ENCODE results near the gene BICDL2. TPM values are rescaled to one million over a fixed set of nuclear protein-coding genes. Genes with fewer than 3 reads are reported as not detected.

Gene BICDL2
- total RNA-seq, 1 donor from 2014 or later, result 0.58 TPM

DNA sequence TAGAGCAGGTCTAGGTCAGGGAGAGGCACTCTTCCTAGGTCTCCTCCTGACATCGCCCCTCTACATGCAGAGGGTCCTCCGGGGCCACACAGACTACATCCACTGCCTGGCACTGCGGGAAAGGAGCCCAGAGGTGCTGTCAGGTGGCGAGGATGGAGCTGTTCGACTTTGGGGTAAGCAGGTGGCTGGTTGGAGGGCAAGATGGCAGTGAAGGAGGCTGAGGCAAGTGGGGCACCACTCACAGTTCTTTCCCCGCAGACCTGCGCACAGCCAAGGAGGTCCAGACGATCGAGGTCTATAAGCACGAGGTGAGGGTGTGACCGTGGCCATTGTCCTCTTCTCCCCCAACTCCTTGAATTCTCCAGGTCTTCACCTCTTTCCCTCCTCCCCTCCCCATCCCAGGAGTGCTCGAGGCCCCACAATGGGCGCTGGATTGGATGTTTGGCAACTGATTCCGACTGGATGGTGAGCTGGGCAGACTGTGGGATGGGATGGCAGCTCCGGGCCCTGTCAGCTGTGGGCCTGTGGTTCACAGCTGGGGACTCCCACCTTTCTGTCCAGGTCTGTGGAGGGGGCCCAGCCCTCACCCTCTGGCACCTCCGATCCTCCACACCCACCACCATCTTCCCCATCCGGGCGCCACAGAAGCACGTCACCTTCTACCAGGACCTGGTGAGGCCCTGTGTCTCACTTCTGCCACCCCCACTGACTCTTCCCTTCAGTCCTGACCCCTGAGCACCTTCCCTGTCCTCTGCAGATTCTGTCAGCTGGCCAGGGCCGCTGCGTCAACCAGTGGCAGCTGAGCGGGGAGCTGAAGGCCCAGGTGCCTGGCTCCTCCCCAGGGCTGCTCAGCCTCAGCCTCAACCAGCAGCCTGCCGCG, 9.9 kb downstream of the BICDL2 start:
- DNase-seq (ENCODE audit: low spot score) (no peak), ATAC-seq (no peak)

DNA sequence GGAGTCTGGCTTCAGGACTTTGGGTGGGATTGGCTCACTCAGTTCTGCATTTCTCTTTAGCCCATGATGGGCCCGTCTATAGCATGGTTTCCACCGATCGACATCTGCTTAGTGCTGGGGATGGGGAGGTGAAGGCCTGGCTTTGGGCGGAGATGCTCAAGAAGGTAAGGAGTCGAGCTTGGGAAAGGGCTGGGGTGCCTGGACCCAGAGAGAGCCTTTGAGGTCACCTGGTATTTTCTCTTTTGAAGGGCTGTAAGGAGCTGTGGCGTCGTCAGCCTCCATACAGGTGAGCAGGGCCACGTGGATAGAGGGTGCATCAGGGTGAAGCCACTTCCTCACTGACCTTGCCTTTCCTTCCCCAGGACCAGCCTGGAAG, 10.8 kb downstream of the BICDL2 start:
- DNase-seq (ENCODE audit: low spot score), result no peak
- no peak for ATAC-seq

DNA sequence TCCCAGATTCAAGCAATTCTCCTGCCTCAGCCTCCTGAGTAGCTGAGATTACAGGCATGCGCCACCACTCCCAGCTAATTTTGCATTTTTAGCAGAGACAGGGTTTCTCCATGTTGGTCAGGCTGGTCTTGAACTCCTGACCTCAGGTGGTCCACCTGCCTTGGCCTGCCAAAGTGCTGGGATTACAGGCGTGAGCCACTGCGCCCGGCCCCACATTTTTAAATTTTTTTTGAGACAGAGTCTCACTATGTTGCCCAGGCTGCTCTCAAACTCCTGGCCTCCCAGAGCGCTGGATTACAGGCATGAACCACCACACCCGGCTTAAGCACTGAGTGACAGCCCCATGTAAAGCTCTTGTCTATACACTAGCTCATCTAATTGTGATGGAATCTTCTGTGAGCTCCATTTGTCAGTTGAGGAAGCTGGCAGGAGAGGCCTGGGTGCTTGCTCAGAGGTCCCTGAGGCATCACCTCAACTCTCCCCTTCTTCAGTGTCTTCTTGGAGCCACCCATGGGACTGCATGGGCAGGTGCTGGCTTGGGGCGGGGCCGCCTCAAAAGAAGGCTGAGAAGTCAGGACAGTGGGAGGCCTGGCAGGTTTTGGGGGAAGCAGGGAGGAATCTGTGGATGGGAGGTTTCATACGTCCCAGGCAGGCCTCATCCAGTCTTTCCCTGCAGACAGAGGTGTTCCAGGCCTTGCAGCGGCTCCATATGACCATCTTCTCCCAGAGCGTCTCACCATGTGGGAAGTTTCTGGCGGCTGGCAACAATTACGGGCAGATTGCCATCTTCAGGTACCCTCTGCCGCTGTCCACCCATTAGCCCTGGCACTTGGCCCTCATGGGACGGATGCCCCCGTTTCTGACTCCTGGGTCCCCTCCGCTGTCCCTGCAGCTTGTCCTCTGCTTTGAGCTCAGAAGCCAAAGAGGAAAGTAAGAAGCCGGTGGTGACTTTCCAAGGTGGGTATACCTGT, 11.4 kb downstream of the BICDL2 start:
- no peak for DNase-seq (ENCODE audit: low spot score)
- no peak for ATAC-seq

DNA sequence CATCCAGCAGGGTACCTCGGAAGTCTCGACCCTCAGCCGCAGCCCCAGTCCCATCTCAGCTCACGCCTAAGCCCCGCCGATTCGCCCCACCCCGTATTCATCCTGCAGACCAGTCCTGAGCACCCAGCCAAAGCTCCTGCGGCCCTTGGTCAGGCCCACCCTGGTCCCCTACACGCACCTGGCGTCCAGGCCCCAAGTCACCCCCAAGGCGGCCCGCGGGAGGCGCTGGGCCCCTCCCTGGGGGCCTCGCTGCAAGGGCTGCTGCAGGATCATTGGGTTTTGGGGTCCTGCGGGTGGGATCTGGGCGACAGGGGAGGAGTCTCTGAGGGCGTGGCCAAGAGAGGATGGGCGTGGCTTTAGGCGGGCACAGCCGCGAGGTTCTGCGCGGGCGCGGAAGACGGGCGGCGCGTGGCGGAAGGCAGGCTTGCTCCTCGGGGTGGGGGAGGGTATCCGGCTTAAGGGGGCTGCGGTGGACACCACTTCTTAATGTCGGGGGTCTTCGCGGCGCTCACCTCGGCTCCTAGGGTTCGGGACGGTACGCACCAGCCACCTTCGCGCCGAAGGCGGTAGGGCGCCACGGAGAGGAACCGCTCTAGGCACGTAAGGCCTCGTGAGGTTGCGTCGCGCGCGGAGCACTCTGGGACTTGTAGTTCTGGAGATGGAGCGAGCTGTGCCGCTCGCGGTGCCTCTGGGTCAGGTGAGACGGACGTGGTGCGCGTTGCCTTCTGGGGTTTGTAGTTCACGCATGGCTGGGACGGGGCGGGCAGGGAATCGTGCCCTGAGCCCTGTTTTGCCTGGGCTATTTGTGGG, 12.9 kb downstream of the BICDL2 start, which contains the start of the genes HCFC1R1 and THOC6:
HCFC1R1 (minus strand) TSS at position 274 of the 810 bp plus-strand sequence; CDS start at position 273, 1 bp downstream.
THOC6 (plus strand) TSS at position 367 of the 810 bp plus-strand sequence; CDS start at position 659, 292 bp downstream.
- ATAC-seq (peak; percentile 79), DNase-seq (ENCODE audit: low spot score) (peak; percentile 98)

DNA sequence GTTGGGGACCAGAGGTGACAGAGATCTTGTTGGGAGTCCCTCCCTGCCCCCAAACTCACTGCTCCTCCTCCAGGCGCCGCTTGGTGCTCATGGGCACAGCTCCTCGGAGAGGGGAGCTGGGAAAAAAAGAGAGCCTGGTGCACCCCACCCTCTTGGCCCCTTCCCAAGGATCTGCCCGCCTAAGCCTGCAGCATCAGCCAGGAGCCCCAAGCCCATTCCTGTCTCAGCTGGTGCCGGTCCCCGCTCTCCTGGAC, 13.4 kb downstream of the BICDL2 start:
- DNase-seq (ENCODE audit: low spot score) (no peak), ATAC-seq (no peak)

DNA sequence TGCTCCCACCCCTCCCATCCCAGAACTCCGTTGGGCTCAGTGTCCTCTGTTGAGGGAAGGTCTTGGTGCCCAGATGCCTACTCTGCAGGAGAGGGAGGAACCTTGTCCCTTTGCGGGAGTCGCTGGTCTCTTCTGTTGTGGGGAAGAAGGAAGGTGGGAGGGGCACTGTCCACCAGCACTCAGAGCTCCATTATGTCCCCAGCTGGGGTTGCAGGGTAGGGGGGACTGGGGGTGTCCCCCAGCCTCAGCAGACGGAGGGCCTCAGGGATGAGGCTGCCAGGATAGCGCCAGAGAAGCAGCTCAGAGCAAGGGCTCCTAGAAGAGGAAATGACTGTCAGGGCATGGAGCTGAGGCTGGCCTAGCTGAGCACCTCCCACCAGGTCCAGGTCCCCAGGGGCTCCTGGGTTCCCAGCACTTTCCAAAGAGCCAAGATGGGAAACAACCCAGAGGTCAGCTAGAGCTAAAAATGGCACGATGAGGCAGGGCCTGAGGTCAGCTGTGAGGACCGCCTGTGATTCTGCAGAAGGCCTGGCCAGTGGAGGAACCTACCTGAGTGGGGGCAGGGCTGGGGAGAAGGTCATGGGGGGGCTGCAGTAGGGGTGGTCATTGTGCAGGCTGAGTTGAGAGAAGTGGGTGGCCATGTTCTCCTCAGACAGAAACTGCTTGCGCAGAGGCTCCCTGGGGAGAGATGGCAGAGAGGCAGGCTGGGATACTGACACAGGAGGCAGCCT, 13.9 kb downstream of the BICDL2 start:
- no peak for DNase-seq (ENCODE audit: low spot score)
- no peak for ATAC-seq

DNA sequence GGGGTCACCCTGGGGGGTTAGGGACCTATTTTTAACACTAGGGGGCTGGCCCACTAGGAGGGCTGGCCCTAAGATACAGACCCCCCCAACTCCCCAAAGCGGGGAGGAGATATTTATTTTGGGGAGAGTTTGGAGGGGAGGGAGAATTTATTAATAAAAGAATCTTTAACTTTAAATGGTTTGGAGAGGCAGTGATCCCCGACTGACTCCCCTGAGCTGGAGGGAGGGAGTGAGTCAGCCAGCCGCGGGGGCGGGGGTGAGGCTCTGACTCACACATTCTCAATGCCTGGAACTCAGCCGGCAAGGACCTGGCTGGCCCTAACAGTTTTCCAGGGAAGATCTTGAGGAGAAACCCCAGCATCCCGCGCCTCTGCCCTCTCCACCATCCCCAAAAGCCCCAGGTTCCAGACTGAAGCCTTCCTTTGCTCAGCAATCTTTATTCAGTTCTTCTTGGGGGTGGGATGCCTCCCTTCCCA, 14.5 kb downstream of the BICDL2 start:
- DNase-seq (ENCODE audit: low spot score), result no peak
- ATAC-seq, result no peak

DNA sequence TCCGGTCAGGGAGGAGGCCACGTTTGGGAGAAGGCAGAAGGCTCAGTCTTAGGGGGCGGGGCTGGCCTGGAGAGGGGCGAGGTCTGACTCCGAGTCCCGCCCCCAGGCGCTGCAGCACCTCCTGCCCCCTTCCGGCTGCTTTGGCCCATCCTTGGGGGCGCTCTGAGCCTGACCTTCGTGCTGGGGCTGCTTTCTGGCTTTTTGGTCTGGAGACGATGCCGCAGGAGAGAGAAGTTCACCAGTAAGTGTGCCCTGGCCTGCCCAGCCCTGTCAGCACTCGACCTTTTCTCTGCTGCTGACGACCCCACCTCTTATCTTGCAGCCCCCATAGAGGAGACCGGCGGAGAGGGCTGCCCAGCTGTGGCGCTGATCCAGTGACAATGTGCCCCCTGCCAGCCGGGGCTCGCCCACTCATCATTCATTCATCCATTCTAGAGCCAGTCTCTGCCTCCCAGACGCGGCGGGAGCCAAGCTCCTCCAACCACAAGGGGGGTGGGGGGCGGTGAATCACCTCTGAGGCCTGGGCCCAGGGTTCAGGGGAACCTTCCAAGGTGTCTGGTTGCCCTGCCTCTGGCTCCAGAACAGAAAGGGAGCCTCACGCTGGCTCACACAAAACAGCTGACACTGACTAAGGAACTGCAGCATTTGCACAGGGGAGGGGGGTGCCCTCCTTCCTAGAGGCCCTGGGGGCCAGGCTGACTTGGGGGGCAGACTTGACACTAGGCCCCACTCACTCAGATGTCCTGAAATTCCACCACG, 15.1 kb downstream of the BICDL2 start:
- DNase-seq (ENCODE audit: low spot score) (peak; percentile 77), ATAC-seq (peak; percentile 54)

DNA sequence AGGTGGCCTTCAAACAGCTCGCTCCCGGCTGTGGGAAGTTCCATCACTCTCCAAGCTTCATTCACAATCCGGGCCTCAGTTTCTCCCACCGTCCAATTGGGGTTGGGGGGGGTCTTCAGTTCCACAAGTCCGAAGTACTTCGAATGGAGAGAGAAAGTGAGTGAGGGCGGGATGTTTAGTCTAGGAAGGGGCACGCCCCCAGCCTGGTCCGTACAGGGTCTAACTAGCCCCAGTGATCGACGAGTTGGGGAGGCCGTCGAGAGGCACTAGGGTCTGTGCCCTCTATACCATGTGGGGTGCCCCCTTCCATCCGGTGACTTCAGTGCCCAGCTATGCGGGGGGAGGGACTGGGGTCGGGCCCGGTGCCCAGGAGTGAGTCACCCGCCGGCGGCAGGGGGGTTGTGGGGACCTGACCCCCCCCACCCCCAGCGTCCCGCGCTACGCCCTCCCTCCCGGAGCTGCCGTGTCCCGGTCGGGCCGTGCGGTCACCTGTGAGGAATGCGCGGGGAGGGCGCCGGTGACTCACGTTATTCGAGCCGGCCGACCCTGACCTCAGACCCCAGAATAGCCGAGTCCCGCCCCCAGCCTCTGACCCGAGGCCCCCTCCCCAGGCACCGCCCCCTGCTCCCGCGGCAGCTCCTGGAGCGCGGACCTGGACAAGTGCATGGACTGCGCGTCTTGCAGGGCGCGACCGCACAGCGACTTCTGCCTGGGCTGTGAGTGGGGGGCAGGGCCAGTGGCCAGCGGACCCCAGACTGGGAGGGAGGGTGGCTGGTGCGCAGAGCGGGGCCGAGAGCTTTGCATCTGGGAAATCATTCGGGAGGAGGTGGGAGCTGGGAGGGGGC, 15.9 kb downstream of the BICDL2 start:
- peak; percentile 13 for ATAC-seq

DNA sequence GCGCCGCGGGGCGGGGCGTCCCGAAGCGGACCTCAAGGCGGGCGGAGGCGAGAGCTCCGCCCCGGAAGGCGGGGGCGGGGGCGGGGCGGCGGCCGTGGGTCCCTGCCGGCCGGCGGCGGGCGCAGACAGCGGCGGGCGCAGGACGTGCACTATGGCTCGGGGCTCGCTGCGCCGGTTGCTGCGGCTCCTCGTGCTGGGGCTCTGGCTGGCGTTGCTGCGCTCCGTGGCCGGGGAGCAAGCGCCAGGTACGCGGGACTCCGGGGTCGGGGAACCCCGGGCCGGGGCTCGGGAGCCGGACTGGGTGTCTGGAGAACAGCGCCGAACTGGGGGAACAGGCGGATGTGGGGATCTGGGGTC, 16.5 kb downstream of the BICDL2 start, which contains the start of gene TNFRSF12A:
TNFRSF12A (plus strand) TSS at position 122 of the 357 bp plus-strand sequence; CDS start at position 152, 30 bp downstream.
- DNase-seq (ENCODE audit: low spot score) (peak; percentile 82), ATAC-seq (peak; percentile 69)

More for the DNA sequence above, 15.9 kb downstream of the BICDL2 start:
- no peak for DNase-seq (ENCODE audit: low spot score)

DNA sequence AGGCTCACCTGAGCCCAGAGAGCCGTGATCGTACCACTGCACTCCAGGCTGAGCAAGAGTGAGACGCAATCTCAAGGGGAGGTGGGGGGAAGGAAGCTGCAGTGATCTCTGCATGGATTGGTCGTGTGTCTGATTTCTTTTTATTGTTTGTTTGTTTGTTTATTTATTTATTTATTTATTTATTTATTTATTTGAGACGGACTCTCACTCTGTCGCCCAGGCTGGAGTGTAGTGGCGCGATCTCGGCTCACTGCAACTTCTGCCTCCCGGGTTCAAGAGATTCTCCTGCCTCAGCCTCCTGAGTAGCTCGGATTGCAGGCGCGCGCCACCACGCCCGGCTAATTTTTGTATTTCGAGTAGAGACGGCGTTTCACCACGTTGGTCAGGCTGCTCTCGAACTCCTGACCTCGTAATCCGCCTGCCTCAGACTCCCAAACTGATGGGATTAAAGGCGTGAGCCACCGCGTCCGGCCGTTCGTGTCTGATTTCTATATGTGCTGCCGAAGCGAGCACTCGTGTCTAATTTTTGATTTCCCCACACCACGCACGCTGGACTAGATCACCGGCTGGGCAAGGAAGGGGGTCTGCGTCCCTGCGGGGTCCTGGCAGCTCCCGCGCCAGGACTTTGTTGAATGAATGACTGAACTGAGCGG, 17.0 kb downstream of the BICDL2 start:
- DNase-seq (ENCODE audit: low spot score), result no peak
- ATAC-seq, result no peak

DNA sequence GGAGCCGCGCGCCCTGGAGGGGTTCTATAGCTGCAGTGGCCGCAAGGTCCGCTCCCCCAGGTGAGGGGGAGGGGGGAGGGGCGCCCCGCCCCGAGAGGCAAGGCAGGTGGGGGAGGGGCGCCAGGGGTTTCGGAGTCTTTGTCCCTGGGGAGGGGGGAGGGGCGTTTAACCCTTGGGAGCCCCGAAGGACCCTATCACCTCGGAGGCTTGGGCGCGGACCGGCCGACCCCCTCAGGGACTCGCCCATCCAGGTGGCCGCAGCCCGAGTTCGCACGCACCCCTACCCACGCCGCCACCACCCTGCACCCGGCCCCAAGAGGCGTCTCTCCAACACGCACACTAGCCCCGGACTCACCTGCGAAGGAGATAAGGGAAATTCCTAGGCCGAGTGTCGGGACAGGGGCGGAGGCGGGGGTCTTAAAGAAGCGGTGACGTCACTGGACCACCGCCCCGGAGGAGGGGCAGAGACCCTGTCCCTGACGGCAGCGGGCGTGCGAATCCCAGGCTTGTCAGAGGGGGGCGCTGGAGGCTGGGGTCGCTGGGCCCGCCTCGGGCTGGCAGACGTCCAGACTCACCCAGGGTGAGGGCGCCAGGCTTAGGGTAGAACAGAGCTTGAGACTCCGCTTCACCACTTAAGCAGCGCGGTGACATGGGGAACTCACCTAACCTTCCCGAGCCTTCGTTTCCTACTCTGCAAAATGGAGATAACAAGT, 18.8 kb downstream of the BICDL2 start, which contains the start of gene CLDN6:
CLDN6 (minus strand) TSS at position 390 of the 713 bp plus-strand sequence. CDS start 2,162 bp downstream, outside the sequence.
- no peak for ATAC-seq
- DNase-seq (ENCODE audit: low spot score), result no peak

DNA sequence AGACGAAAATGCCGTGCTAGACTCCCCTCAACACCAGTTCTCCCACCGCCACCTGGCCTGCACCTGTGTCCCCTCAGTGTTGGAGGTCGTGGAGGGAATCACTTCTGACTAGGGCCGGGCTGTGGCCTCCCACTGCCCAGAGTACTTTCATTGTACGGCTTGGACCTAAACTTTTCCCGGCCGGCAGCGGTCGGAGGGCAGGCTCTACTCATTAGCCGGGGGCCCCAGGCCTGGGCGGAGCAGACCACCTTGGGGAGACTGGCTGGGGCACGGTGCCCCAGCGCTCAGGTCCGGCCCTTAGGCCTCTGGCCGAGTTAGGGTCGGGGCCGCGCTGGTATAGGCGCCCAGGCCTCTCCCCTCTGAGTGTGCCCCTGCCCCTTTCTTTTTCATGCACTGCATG, 19.4 kb downstream of the BICDL2 start:
- ATAC-seq, result no peak
- DNase-seq (ENCODE audit: low spot score), result no peak

DNA sequence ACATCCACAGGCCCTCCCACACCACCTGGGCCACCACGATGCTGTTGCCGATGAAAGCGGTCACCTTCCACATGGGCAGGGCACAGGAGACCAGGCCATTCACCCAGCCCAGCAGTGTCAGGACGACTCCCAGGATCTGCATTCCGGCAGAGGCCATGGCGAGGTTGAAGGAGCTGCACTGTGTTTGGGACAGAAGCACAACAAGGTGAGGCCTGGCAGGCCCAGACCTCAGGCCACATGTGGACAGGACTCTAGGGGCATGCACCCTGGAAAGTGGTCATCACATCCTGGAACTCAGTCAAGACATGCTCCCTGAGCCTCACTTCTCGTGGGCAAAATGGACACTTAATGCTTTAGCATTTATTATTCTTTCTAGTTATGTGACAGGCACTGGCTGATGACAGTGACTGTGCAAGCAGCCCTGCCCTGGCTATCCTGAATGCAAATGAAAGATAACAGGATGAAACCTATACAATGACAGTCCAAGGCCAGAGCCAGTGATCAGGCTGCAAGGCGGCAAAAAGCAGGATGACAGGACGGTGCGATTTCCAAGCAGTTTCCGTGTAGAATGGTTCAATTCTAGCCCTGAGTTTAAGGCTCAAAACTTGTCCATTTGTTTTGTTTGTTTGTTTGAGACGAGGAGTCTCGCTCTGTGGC, 20.8 kb downstream of the BICDL2 start:
- DNase-seq (ENCODE audit: low spot score) (no peak), ATAC-seq (no peak)

DNA sequence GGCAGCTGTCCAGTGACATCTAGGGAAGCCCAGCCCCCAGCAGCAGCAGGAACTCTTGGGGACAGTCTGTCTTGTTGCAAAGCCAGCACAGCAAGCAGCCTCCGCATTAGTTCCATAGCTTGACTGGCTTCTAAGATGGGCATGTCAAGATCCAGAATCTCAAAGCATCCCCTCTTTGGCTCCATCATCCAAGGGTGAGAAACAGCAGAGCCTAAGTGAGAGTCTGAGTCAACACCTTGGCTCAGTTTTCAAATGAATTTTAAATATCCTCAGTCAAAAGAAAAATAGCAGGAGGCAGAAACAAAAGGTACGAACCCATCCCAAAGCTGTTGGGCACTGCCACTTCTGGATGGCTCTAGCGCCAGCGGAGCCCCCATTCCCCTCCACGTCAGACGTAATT, 21.8 kb downstream of the BICDL2 start:
- no peak for DNase-seq (ENCODE audit: low spot score)
- ATAC-seq, result no peak

DNA sequence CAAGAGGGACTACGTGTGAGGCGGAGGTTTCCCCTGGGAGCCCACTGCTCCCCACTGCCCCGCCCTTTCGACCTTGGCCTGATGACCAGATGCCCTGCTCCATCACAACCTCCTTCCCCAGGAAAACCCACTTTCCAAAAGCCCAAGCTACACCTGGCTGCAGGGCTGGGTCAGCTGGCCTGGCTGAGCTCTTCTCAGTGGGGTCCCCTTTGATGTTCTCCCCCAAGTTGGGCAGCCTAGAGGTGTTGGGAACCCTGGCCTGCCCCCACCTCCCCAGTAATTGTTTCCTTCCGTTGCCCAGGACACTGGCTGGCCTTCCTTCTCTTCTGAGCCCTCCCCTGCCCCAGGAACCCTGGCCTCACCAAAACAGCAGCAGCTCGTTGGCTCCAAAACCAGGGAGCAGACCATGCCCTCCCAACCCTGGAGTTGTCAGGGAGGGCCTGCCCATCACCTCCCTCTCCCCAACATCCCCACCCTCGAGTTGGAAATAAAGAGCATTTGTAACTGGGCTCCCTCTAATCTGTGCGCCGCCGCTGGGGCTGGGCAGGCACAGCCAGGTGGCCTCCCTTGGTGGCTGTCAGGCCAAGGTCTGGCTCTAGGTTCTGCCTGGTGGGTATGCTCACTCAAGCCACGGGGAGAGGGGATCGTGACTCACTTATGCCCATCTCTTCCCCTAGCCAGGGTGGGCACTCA, 22.6 kb downstream of the BICDL2 start:
- no peak for ATAC-seq

More for the DNA sequence above, 22.6 kb downstream of the BICDL2 start:
- no peak for DNase-seq (ENCODE audit: low spot score)
